Measurements from ENCODE around the gene PSME4. TPM values are rescaled to one million over a fixed set of nuclear protein-coding genes. Genes with fewer than 3 reads are reported as not detected.
"Not testable (repeated sequence)": the region's sequence is repeated elsewhere in the genome, so short reads cannot be mapped to it uniquely, and the experiment has no call there.

The PSME4 gene
- total RNA-seq, 4 donors from 2014 or later, result 144 to 247 (median 162) TPM

DNA sequence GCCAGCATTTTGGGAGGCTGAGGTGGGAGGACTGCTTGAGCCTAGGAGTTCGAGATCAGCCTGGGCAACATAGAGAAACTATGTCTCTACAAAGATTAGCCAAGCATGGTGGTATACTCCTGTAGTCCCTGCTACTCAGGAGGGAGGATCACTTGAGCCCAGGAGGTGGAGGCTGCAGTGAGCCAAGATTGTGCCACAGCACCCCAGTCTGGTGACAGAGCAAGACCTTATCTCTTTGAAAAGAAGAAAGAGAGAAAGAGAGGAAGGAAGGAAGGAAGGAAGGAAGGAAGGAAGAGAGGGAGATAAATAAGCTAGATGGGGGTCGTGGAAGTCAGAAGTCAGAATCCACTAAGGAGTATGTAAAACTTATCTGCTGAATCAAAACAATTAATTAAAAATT is 127.2 kb downstream of the PSME4 start:
- no peaks in the 10 kb centered on the region for H3K9me3 ChIP-seq
- peak; percentile 15 to 20 for ATAC-seq
- H3K27ac ChIP-seq, result peak overlapping the region in 2 of 4 donors; percentile 22 to 68

DNA sequence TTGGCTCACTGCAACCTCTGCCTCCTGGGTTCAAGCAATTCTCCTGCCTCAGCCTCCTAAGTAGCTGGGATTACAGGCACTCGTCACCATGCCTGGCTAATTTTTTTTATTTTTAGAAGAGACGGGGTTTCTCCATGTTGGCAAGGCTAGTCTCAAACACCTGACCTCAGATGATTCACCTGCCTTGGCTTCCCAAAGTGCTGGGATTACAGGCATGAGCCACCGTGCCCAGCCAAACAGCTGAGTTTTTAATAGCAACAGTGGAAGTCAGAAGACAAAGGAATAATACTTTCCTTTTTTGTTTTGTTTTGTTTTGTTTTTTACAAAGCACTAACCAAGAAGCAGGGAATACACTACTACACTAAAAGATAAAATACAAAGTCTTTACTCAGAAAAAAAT is 127.9 kb downstream of the PSME4 start:
- peak; percentile 60 to 67 for ATAC-seq
- in situ Hi-C loops (cut with MboI; ENCODE audit: low sequenced_read_pairs in 4 of 4) (no loop called here), intact Hi-C loops (cut with DNase I; ENCODE audit: low total_unique reads) (no loop called here)

More for the DNA sequence above, 127.2 kb downstream of the PSME4 start:
- Histone ChIP-seq H3K4me3 (no peak overlapping the region), H3K4me1 (peaks cover 7 to 10% of the 10 kb centered on the region in 2 donors), H3K36me3 (no peaks in the 10 kb centered on the region), H3K27me3 (no peaks in the 10 kb centered on the region)
- no peak for TF ChIP-seq POLR2A (IDR thresholded peaks at IDR 0.05)
- TF ChIP-seq, protein P1, sequence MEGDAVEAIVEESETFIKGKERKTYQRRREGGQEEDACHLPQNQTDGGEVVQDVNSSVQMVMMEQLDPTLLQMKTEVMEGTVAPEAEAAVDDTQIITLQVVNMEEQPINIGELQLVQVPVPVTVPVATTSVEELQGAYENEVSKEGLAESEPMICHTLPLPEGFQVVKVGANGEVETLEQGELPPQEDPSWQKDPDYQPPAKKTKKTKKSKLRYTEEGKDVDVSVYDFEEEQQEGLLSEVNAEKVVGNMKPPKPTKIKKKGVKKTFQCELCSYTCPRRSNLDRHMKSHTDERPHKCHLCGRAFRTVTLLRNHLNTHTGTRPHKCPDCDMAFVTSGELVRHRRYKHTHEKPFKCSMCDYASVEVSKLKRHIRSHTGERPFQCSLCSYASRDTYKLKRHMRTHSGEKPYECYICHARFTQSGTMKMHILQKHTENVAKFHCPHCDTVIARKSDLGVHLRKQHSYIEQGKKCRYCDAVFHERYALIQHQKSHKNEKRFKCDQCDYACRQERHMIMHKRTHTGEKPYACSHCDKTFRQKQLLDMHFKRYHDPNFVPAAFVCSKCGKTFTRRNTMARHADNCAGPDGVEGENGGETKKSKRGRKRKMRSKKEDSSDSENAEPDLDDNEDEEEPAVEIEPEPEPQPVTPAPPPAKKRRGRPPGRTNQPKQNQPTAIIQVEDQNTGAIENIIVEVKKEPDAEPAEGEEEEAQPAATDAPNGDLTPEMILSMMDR (IDR thresholded peaks at IDR 0.05 in 4 of 5, conservative IDR thresholded peaks at IDR 0.05 in 1 of 5), result no peak
- in situ Hi-C loops (cut with MboI; ENCODE audit: low sequenced_read_pairs in 4 of 4), result no loop called here
- intact Hi-C loops (cut with DNase I; ENCODE audit: low total_unique reads), result no loop called here
- DNase-seq, result no peak

GRCh38 chr2:53841651-53842050 is 129.1 kb downstream of the PSME4 start:
- intact Hi-C loops (cut with DNase I; ENCODE audit: low total_unique reads); DNase-seq; H3K27me3 ChIP-seq; H3K36me3 ChIP-seq; ATAC-seq; H3K4me1 ChIP-seq; H3K27ac ChIP-seq; H3K4me3 ChIP-seq; H3K9me3 ChIP-seq; in situ Hi-C loops (cut with MboI; ENCODE audit: low sequenced_read_pairs in 4 of 4): not testable (repeated sequence)

More for the DNA sequence above, 127.9 kb downstream of the PSME4 start:
- peak; percentile 47 to 67 for DNase-seq
- Histone ChIP-seq H3K27ac (peak overlapping the region in 2 of 4 donors; percentile 22 to 68), H3K27me3 (no peaks in the 10 kb centered on the region), H3K9me3 (no peaks in the 10 kb centered on the region), H3K4me3 (no peak overlapping the region), H3K4me1 (peaks cover 7 to 10% of the 10 kb centered on the region in 2 donors), H3K36me3 (no peaks in the 10 kb centered on the region)
- no peak for TF ChIP-seq POLR2A (IDR thresholded peaks at IDR 0.05)
- TF ChIP-seq, protein P1 (IDR thresholded peaks at IDR 0.05 in 4 of 5, conservative IDR thresholded peaks at IDR 0.05 in 1 of 5), result no peak

DNA sequence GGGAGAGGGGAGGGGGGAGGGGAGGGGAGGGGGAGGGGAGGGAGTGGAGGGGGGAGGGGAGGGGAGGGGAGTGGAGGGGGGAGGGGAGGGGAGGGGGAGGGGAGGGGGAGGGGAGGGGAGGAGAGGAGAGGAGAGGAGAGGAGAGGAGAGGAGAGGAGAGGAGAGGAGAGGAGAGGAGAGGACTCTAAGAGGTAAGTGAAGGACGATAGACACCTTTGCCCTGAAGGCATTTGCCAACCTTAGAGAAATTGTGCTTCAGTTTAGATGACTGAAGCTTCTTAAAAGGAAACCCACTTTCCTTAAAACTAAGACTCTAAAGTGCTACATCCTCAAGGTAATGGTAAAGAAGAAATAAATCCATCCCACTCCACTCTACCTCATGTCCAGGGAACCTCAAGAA is 130.2 kb downstream of the PSME4 start:
- no peak for ATAC-seq
- intact Hi-C loops (cut with DNase I; ENCODE audit: low total_unique reads) (no loop called here), in situ Hi-C loops (cut with MboI; ENCODE audit: low sequenced_read_pairs in 4 of 4) (no loop called here)
- Histone ChIP-seq H3K27me3 (no peaks in the 10 kb centered on the region), H3K9me3 (no peaks in the 10 kb centered on the region), H3K27ac (no peak overlapping the region), H3K36me3 (no peaks in the 10 kb centered on the region), H3K4me3 (no peak overlapping the region), H3K4me1 (peaks cover 7 to 10% of the 10 kb centered on the region in 2 donors)
- DNase-seq, result no peak
- TF ChIP-seq POLR2A (IDR thresholded peaks at IDR 0.05), result no peak
- TF ChIP-seq, protein P1 (IDR thresholded peaks at IDR 0.05 in 4 of 5, conservative IDR thresholded peaks at IDR 0.05 in 1 of 5), result no peak

DNA sequence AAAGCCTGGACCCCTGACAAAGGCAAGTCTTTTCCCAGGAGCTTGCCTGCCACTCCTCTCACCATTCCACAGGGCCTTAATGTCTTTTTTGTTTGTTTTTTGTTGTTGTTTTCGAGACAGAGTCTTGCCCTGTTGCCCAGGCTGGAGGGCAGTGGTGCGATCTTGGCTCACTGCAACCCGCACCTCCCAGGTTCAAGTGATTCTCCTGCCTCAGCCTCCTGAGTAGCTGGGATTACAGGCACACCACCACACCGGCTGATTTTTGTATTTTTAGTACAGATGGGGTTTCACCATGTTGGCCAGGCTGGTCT is 140.9 kb downstream of the PSME4 start:
- H3K27ac ChIP-seq, result peak overlapping the region; percentile 59 to 65 (median 61)
- H3K36me3 ChIP-seq; H3K27me3 ChIP-seq; in situ Hi-C loops (cut with MboI; ENCODE audit: low sequenced_read_pairs in 4 of 4); intact Hi-C loops (cut with DNase I; ENCODE audit: low total_unique reads); ATAC-seq; H3K9me3 ChIP-seq; DNase-seq; H3K4me3 ChIP-seq: not testable (repeated sequence)
- H3K4me1 ChIP-seq, result peaks cover 16 to 23% of the 10 kb centered on the region in 2 donors

All from gastrocnemius medialis (tissue), 4 donors.